ENCODE measurements around the gene TMEM203.

The TMEM203 gene

DNA sequence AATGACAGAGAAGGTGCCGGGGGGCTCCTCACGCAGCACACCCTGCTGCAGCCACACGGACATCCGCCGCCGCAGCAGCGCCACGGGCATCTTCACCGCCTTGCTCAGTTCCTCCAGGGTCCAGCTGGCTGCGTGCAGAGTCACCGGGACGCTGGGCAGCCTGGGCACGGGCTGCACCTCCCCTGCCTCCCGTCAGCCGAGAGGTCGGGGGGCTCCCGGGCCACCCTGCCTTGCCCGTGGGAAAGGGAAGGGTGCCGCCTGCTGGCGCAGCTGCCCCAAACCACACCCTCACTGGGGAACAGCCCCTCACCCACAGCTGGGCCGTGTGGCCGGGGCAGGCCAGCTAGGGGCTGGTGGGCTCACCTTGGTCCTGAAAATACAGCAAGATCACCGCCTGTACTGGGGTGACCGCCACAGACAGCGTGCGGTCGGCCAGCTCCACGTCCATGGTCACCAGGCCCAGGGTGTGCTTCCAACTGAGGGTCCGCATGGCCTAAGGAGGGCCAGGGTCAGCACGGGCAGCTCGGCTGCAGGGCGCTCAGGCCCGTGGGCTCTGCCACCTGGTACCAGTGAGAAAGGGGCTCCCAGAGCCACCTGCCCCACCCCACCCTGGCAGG lies 30.0 kb downstream of the TMEM203 start:
- no peaks in the 10 kb centered on the region for H3K27me3 ChIP-seq (ENCODE audit: low read depth, low read length)
- H3K27ac ChIP-seq (ENCODE audit: low read length), result no peak overlapping the region
- H3K4me1 ChIP-seq (ENCODE audit: low read length), result peaks cover 23% of the 10 kb centered on the region
- no peaks in the 10 kb centered on the region; the same call in 1 of the 2 replicates for H4K20me1 ChIP-seq (ENCODE audit: insufficient read depth, low read length)
- no peaks in the 10 kb centered on the region for H3K79me2 ChIP-seq (ENCODE audit: low read length)
- peaks cover 14% of the 10 kb centered on the region for H3K36me3 ChIP-seq (replicated peaks; ENCODE audit: low read depth, low read length)
- TF ChIP-seq CTCF (IDR thresholded peaks at IDR 0.05; ENCODE audit: low read depth, low read length) (peak; percentile 58), EZH2phosphoT487 (IDR thresholded peaks at IDR 0.05; ENCODE audit: low read depth) (no peak)
- peak overlapping the region; percentile 55 for H3K4me2 ChIP-seq (ENCODE audit: low read length)
- H3K9ac ChIP-seq (ENCODE audit: low read length), result no peak overlapping the region
- no peaks in the 10 kb centered on the region for H3K9me3 ChIP-seq (ENCODE audit: insufficient read depth, low read length)
- H2AFZ ChIP-seq (ENCODE audit: low read depth, low read length), result no peak overlapping the region
- peak overlapping the region; percentile 23; the same call in 1 of the 2 replicates for H3K4me3 ChIP-seq (ENCODE audit: low read length)

- no peak for TF ChIP-seq CTCF (IDR thresholded peaks at IDR 0.05; ENCODE audit: low read depth, low read length)
- no peak for TF ChIP-seq EZH2phosphoT487 (IDR thresholded peaks at IDR 0.05; ENCODE audit: low read depth)
- peak overlapping the region; percentile 61 for H3K4me2 ChIP-seq (ENCODE audit: low read length)
- H3K79me2 ChIP-seq (ENCODE audit: low read length), result no peaks in the 10 kb centered on the region
- H3K9ac ChIP-seq (ENCODE audit: low read length), result no peak overlapping the region
- H3K9me3 ChIP-seq (ENCODE audit: insufficient read depth, low read length), result no peaks in the 10 kb centered on the region
- H3K27me3 ChIP-seq (ENCODE audit: low read depth, low read length), result no peaks in the 10 kb centered on the region; the same call in 1 of the 2 replicates
- H3K4me3 ChIP-seq (ENCODE audit: low read length), result peak overlapping the region; percentile 42; the same call in 1 of the 2 replicates
- no peaks in the 10 kb centered on the region; the same call in 1 of the 2 replicates for H4K20me1 ChIP-seq (ENCODE audit: insufficient read depth, low read length)
- no peak overlapping the region for H3K27ac ChIP-seq (ENCODE audit: low read length)
- H3K36me3 ChIP-seq (replicated peaks; ENCODE audit: low read depth, low read length), result peaks cover 9% of the 10 kb centered on the region
- no peak overlapping the region for H2AFZ ChIP-seq (ENCODE audit: low read depth, low read length)
- H3K4me1 ChIP-seq (ENCODE audit: low read length), result peaks cover 24% of the 10 kb centered on the region
These were observed 30.6 kb downstream of the TMEM203 start for GRCh38 chr9:137174722-137175293.

DNA sequence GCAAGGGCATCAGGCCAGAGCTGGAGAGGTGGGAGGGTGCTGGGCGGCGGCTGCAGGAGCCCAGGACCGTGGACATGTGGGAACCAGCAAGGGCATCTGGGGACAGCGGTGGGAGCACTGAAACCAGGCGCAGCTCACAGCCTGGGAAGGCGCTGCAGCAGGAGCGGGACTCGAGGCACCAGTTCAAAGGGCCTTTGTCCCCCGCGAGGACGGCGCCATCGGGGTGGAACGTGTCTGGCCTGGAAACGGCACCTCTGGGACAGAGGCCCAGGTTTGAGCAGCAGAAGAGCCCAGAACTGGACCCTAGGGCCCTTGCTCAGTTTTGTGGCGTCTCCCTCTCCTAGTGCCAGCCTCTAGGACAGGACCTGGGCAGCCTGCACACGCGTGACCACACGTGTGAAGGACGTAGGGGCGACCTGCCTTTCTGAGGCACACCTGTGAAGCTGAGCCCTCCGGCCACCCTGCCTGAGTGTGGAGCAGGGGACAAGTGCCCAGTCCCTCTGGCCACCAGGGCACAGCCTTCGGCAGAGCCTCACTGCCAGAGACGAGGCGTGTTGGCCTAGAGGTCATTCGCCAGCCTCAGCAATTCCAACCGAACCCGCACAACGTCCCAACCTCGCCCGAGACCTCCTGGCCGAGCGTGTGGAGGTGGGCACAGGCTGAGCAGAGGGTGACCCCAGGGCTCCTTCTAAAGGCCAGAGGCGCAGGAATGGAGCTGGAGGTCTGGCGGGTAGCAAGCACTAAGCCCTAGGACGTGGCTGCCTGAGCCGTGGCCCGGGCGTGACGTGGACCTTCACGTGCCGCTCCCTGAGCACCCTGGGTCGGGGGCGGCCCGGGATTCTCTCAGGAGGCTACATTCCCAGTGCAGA lies 31.4 kb downstream of the TMEM203 start:
- Histone ChIP-seq H3K4me3 (ENCODE audit: low read length) (peak overlapping the region; percentile 42; the same call in 1 of the 2 replicates), H3K27ac (ENCODE audit: low read length) (no peak overlapping the region), H2AFZ (ENCODE audit: low read depth, low read length) (no peak overlapping the region), H3K9me3 (ENCODE audit: insufficient read depth, low read length) (no peaks in the 10 kb centered on the region), H3K4me1 (ENCODE audit: low read length) (peaks cover 24% of the 10 kb centered on the region), H3K4me2 (ENCODE audit: low read length) (peak overlapping the region; percentile 61), H3K9ac (ENCODE audit: low read length) (no peak overlapping the region), H3K79me2 (ENCODE audit: low read length) (no peaks in the 10 kb centered on the region), H3K27me3 (ENCODE audit: low read depth, low read length) (no peaks in the 10 kb centered on the region; the same call in 1 of the 2 replicates), H3K36me3 (replicated peaks; ENCODE audit: low read depth, low read length) (peaks cover 9% of the 10 kb centered on the region), H4K20me1 (ENCODE audit: insufficient read depth, low read length) (no peaks in the 10 kb centered on the region; the same call in 1 of the 2 replicates)
- TF ChIP-seq EZH2phosphoT487 (IDR thresholded peaks at IDR 0.05; ENCODE audit: low read depth) (no peak), CTCF (IDR thresholded peaks at IDR 0.05; ENCODE audit: low read depth, low read length) (no peak)

Data from OCI-LY3 (cell line).